HG02852 (cell line): ENCODE data around the gene ZNF462.
A peak's percentile ranks its signal among the peaks of the same experiment; 100 is the strongest.

Experiments
- ATAC-seq: cut with Tn5 transposase; IDR thresholded peaks from one replicate; pipeline ENCODE4 v1.9.1; 2021; ENCODE audit warnings: mild to moderate bottlenecking, moderate library complexity; ENCODE audit not compliant: unreplicated experiment

Gene ZNF462

DNA sequence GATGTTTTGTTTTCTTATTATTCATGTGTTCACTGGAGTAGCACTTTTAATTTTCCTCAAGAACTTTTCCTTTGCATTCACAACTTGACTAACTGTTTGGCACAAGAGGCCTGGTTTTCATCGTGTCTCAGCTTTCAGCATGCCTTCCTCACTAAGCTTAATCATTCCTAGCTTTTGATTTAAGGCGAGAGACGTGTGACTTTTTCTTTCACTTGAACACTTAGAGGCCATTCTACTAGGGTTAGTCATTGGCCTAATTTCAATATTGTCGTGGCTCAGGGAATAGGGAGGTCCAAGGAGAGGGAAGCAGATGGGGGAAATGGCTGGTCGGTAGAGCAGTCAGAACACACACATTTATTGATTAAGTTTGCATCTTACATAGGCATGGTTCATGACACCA is 94.0 kb downstream of the ZNF462 start:
- no peak for ATAC-seq

DNA sequence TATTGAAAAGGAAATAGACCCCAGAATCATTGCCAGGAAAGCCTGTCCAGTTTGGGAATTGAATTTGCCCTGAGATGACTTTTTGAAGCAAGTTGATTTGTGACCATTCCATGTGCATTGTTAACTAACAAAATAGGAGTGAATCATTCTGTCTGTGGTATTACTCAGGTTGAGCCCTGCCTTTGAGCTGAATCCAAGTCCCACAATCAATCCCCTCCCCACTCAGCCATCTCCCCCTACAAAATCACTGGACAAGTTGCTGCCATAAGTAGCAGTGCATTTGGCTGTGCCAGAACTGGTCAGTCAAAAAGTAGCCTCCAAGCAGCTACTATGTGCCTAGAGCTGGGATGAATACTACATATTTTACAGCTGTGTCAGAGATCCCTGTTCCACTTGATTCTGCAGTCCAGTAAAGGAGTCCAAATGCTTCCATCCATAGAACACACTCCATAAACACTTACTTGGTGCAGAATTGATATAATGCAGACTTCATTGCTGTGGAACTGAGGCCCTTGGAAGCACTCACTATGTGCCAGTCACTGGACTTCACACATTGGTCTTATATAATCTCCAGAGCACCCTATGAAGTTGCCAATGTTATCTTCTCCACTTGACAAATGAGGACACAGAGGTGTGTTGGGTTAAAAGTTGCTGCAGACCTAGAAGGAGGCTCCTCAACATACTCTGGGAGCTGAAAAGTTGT is 96.1 kb downstream of the ZNF462 start:
- no peak for ATAC-seq

DNA sequence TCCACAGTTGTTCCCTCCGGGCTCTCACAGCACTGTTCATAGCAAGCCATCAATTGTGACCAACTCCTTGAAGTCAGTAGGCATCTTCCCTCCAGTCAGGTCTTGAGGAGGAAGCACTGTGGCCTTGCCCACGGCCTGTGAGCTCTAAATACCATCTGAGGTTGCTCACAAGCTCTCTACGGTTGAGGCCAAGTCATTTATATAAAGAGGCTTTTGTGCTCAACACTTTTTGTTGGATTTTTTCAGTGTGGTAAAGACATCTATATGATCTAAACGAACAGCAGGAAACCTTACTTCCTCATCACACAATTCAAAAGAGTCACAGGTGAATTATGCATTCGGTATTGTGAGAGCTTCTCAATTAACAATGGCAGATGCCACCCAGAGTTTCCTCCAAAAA is 97.3 kb downstream of the ZNF462 start:
- no peak for ATAC-seq

DNA sequence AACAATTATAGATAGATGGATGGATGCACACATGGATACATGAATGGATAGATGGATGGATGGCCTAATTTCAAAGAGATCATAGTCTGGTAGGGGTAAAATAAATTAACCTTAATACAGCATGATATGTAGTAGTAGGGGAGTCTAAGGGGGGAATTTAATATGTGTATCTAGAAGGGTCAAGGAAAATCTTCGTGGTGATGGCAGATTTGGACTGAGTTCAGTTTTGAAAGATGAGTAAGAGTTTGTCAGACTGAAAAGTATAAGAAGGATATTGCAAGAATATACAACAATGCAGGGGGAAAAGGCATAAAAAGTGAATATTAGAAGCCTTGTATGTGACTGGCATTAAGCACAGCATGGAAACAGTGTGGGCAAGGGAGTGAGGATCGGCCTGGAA is 98.7 kb downstream of the ZNF462 start:
- no peak for ATAC-seq

DNA sequence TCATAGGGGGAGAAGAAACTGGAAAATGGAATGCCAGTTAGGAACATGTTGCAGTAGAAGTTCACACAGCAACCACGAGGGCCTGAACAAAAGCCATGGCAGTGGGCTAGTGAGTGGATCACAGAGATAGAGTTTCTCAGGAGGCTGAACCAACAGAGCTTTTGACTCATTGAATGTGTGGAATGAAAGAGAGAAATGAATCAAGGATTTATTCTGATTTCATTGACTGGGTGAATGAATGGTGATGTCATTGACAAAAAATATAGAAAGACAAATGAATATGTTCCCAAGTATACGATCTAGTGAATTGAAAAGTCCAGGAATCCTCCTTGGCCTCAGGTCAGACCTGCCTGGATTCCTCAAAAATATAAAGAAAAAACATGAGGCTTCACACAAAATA is 99.2 kb downstream of the ZNF462 start:
- ATAC-seq, result no peak

DNA sequence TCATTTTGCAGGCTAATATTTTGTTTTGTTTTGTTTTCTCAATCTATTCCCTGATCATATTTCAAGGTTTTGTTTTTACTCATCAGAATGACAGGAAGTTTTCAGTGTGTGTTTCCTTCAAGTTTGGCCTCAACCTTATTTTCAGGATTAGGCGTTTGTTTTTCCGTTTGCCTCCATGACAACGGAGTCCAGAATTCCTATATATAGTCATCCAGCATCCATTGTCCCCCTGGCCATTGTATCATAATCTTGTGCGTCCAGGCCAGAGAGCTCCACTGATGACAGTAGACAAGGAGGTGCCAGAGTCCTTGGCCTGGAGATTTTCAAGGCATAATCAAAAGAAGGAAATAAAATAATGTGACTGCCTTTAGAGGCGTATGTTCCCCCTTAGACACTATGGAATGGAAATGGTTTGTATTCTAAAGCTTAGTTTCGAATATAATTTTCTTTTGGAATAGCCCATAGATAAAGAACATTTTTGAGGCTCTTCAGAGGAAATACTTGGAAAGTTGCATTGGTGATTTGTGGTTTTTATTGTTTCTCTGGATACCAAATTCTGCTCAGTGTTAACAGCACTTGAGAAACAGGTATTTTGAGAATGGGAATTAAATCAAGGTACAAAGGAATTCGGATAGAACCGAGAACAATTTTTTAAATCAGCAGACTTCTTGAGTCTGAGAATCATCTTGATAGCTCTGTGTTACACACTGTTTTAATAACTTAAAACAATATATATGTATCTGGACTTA is 99.8 kb downstream of the ZNF462 start:
- no peak for ATAC-seq

DNA sequence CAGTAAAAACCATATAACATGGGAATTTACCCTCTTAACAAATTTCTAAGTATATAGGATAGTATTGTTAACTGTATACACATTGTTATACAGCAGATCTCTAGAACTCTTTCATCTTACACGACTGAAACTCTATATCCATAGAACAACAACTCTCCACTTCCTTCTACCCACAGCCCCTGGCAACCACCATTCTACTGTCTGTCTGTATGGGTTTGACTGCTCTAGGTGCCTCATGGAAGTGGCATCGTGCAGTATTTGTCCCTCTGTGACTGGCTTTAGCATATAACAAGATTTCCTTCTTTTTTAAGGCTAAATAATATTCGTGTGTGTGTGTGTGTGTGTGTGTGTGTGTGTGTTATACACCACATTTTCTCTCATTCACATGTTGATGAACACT is 100.7 kb downstream of the ZNF462 start:
- ATAC-seq, result no peak

DNA sequence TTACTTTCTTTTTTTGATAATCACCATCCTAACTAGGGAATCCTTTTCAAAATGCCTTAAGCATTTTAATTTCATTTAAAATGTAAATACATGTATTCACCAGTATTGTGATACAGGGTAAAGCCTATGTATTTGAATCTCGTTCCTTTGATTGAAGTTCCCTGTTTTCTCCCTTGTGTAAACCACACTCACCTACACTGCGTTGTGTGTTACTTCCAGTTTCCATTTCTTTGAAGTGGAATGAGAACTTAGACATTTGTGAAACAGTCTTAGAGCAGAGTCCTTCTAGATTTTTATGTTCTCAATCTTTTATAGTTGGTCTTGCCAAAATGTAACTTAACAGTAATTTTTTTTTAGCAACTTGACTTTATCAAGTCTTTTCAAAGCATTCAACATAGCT is 101.4 kb downstream of the ZNF462 start:
- no peak for ATAC-seq

DNA sequence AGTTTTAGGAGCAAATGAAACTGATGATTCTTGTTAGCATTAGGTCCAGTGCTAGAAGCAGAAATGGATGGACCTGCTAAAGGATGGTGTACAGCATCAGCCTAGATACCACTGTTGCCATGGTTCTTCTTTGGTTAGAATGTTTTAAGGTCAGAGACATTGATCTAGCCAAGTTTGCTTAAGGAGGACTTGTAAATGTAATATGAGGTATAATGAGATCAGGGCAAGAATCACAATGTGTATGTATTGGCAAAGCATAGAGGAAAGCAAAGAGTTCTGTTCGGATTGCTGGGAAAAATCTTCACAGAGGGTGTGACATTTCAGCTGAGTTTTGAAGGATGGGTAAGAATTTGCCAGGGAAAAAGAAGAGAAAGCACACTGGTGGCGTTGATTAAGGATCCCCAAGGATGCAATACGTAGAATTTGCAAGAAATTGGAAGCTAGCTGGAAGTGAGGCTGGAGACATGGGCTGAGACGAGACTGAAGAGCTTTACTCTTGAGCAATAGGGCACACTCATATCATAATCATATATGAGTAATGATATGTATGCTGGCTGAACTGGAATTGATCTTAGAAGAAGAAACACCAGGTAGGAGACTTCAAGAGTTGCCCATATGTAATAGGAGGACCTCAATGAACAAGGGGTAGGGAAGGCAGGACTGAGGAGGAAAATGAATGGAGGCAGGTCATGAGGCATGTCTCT is 102.0 kb downstream of the ZNF462 start:
- ATAC-seq, result no peak

DNA sequence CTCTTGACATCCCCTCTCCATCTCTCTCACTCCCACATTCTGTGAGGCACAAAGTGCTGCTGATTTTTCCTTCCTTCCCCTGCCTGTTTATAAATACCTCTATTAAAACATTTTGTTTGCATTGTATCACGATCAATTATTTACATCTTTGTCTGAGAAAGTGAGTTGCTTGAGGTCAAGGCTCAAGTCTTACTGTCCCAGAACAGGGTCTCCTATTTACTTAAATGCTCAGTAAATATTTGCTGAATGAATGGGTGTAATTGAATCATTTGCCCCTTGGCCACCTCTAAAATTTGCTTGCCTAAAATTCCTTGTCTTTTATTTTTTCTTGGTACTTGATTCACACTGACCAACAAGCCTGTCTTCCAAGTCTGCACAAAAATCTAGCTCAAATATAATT is 103.5 kb downstream of the ZNF462 start:
- ATAC-seq, result no peak

DNA sequence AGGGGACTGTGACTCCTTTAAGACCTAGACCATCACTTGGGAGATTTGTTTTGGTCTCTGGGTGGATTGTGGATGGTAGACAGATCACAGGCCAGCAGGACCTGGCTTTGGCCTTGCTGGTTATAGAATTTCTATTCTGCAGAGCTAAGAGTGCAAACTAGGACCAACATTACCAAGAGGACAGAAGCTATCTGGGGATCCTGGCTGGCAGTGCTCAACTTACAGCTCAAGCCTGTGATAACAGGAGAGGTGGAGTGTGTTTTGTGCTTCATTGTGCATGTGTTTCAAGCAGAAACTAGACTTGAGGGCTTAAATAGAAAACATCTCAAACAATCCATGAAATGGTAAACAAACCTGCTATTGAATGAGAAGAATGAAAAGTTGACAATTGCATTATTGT is 106.7 kb downstream of the ZNF462 start:
- no peak for ATAC-seq

DNA sequence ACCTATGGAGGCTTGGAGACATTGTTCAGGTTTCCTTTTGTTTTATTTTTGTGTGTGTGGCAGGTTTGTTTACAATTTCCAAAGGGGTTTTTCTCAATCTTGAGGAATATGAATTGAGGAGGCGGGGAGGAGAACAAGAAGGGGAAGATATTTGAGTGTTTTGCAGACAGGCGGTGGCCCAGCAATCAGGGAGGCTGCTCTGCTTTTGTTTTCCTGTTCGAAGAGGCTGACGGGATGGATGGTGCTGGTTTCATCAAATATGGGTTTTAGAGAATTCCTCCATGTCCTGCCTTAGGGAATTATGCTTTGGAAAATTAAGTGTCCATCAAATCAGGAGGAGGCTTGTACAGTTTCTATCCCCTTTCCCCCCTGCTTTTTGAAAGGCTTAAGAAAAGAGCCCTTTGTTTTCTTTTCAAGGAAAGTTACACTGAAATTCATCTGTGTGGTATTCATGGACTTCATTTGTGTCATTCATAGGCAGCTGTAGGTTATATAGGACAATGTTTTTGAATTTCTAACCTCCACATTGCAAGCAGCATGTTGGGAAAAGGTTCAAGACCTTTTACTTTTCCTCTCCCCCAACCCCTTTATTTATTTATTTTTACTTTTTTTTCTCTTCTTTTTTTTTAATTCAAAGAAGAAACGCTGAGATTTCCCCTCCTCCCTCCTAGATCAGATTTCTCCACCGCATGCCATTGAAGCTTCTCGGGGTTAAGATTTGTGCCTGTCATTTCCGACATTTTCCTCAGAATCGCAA is 107.4 kb downstream of the ZNF462 start:
- no peak for ATAC-seq

DNA sequence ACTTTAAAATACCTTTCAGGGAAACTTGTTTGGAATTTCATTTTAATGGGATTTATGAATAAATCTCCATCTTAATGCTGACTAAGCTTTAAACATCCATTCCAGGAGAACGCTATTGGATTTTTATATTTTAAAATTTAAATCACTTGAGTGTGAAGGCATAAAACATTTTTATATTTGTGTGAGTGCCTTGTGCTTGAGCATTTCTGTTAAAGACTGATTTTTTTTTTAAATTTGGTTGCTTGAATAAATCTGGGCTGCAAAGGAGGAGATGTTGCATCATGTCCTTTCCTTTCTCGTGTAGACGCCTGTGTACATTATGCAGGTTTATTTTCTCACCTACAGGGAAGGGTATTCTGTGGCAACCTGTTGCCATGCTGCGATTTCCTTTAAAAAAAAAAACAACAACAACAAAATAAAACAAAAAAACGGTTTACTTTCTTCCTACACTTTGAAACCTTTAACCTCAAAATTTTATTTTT is 108.1 kb downstream of the ZNF462 start:
- no peak for ATAC-seq

DNA sequence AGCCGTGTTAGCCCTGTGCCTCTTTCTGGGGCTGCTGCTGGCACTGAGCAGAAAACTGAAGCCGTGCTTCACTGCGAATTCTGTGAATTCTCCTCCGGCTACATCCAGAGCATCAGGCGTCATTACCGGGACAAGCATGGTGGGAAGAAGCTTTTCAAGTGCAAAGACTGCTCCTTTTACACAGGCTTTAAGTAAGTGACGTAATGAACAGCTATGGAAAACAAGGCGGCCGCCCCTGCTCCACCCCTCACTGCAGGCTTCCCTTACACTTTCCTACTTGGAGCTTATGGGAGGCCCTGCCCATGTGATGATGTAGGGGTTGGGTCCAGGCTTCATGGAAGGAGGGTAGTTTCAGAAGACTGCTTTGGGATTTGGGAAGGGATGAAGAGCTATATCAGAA is 109.1 kb downstream of the ZNF462 start:
- no peak for ATAC-seq

DNA sequence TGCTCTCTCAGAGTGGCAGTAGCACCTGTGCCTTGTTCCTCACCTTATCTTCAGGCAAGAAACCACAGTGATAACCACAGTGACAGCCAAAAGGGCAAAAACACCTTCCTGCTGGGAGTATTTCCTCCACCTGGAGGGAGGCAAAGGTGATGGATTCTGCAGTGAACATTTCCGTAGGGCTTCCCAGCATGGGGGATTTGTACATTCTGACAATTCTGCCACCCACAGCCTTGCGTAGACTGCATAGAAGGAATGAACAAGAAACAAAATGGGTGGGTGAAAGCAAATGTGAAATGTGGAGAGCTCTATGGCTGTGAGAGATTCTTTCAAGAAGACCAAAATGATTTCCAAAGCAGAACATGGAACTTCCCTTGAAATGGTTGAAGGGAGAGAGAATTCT is 111.4 kb downstream of the ZNF462 start:
- ATAC-seq, result no peak

DNA sequence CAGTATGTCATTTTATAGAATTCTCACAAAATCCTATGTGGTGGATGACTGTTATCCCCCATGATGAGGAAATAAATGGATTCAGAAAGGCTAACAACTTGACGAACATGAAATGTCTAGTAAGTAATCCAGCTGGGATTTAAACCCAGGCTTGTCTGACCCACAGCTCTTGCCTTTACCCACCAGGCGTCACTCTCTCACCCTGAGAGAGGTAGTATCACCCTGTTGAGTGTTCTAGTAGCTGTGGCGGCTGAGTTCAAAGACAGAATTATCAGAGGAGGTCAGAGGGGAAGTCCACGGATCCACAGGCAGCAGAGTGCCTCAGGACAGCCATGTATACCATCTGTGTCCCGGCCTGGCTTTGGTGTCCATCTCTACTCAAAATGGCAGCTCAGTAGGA is 113.8 kb downstream of the ZNF462 start:
- no peak for ATAC-seq

DNA sequence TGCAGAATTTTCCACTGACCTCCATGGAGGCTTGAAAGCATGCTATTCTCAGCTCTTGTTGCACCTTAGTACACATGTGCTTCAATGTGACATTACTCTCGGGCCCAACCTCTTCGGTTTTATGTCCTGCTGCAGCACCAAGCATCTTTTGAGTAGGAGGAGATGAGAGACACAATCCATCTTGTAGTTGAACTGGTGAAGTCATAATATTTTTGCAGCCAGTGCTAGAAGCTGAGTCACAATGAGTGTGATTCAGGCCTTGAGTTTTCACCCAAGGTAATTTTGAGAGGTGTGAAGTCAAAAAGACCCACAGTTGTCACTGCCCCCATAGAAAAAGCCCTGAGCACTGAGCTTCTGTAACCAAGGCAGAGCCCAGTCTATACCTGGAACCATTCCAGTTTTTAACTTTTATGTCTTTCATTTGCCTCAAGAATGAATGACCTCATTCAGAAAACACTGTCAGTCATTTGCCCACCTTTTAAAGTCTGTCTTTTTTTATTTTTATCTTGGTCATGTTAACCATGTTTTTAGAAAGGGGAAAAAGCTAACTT is 117.7 kb downstream of the ZNF462 start:
- no peak for ATAC-seq

DNA sequence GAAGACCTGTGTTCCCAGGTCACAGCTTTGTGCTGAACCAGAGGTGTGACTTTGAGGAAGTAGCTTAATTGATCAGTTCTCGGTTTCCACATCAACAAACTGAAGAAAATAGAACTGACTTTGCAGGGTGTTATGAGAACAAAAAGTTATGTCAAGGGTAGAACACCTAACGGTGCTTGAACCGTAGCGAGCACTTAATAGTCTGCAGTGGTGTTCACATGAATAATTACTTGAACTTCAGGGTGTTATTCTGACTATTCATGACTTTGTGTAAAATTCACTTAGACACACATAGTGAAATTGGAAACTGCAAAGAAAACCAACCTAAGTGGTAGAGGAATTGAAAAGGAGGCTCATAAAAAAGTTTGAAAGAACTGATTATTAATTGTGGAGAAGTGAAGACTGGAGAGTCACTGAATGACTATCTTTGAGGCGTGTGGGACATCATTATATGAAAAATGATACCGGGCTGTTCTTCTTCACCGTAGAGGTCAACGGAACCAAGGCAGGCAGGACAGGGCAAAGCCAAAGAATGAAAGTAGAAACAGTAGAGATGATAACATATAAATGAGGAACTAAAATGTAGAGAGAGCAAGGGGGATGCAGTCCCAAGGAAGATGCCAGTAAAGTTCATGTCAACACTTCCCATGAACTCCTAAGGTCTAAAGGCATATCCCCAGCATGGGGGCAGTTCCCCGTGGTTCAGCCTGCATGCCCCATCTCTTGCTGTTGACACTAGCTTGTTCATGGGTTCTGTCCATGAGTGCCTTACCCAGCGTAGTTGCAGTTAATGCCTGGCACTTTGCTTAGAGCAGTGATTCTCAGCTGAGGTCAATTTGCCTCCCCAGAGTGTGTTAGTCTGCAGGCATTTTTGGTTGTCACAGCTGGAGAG is 118.7 kb downstream of the ZNF462 start:
- ATAC-seq, result peak; percentile 61

DNA sequence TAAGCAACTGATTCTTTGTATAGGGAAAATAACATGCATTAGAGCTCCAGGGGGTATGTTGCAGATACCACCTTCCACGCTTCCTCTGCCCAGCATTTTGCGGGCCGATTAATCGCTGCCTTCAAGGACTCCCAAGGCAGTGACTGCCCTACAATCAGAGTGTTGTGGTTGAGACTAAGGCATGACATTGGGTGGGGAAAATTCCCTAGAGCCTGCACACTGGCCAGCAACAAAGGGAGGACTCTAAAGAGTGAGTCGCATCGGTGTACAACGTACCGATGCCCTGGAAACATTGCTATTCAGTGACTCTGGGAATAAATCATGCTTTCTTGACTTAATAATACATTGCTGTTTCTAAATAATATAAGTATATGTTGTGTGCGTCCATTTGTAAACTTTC is 119.7 kb downstream of the ZNF462 start:
- no peak for ATAC-seq

DNA sequence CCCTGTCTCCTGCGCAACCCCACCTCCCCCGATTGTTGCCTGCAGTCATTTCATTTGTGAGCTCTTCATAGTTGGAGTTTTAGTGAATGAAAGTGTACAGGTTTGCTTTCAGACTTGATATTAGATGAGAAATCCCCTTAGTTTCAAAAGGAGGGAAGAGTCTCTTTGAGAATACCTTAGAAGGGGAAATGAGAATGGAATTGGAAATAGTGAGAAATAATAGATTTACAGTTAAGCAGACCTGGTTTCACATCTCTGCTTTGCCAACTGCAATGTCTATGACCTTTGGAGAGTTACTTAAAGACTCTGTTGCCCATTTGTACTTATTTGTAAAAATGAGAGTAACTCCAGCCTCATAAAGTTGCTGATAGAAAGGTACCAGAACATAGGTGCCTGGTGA is 120.4 kb downstream of the ZNF462 start:
- ATAC-seq, result no peak
